ENCODE data around the gene TMC5.
"Not testable (repeated sequence)": the region's sequence is repeated elsewhere in the genome, so short reads cannot be mapped to it uniquely, and the experiment has no call there.

Gene TMC5
- 0 to 0.27 (median 0) reads per million in 4 experiments for total RNA-seq

- DNase-seq: no peak
Measured at GRCh38 chr16:19417640-19418039, at the start of gene TMC5. TSS of gene TMC5 (plus strand) at chr16:19417883. CDS start at chr16:19440039, 22,156 bp downstream.

- not testable (repeated sequence) for DNase-seq
Measured at GRCh38 chr16:19372541-19372940, 45.1 kb upstream of the TMC5 start.

- no peak for DNase-seq
Measured at GRCh38 chr16:19374402-19374801, 43.3 kb upstream of the TMC5 start.

GRCh38 chr16:19375561-19376158 is 42.0 kb upstream of the TMC5 start:
- no peak for DNase-seq

- DNase-seq: no peak
Measured at GRCh38 chr16:19377864-19378263, 39.8 kb upstream of the TMC5 start.

GRCh38 chr16:19378511-19378910 is 39.2 kb upstream of the TMC5 start:
- DNase-seq: no peak

- no peak for DNase-seq
Measured at GRCh38 chr16:19379838-19380237, 37.8 kb upstream of the TMC5 start.

GRCh38 chr16:19380328-19380727 is 37.4 kb upstream of the TMC5 start:
- DNase-seq: no peak

- no peak for DNase-seq
Measured at GRCh38 chr16:19382084-19382801, 35.4 kb upstream of the TMC5 start.

- no peak for DNase-seq
Measured at GRCh38 chr16:19382887-19383816, 34.5 kb upstream of the TMC5 start.

- DNase-seq: no peak
Measured at GRCh38 chr16:19384656-19385055, 33.0 kb upstream of the TMC5 start.

- DNase-seq: no peak
Measured at GRCh38 chr16:19386525-19386924, 31.2 kb upstream of the TMC5 start.

GRCh38 chr16:19389246-19389645 is 28.4 kb upstream of the TMC5 start:
- DNase-seq: no peak

- not testable (repeated sequence) for DNase-seq
Measured at GRCh38 chr16:19391185-19391776, 26.4 kb upstream of the TMC5 start.

GRCh38 chr16:19392352-19392751 is 25.3 kb upstream of the TMC5 start:
- DNase-seq: no peak

GRCh38 chr16:19393226-19394111 is 24.2 kb upstream of the TMC5 start:
- DNase-seq: no peak

GRCh38 chr16:19395646-19396267 is 21.9 kb upstream of the TMC5 start:
- not testable (repeated sequence) for DNase-seq

GRCh38 chr16:19396555-19397011 is 21.1 kb upstream of the TMC5 start:
- DNase-seq: no peak

GRCh38 chr16:19397373-19397772 is 20.3 kb upstream of the TMC5 start:
- not testable (repeated sequence) for DNase-seq

- DNase-seq: no peak
Measured at GRCh38 chr16:19400711-19401110, 17.0 kb upstream of the TMC5 start.

- no peak for DNase-seq
Measured at GRCh38 chr16:19406891-19407491, 10.7 kb upstream of the TMC5 start.

Data from effector CD8-positive, alpha-beta T cell (primary cell).